Muscle of arm (tissue), 12 donors: ENCODE results near the gene TSHZ3. TPM values are rescaled to one million over a fixed set of nuclear protein-coding genes. Genes with fewer than 3 reads are reported as not detected.

Source experiments
- DNase-seq: peaks from one replicate; pipeline ENCODE4 v3.0.0-alpha.2; 2013
- polyA plus RNA-seq, 12 donors: library from polyadenylated mRNA; unstranded; fragments of 120-200 nt; gene quantifications; one replicate each; pipeline ENCODE4 v1.2.1, GENCODE V29; 2013; ENCODE audit not compliant: insufficient read length in 12 of 12

TSHZ3 gene
- polyA plus RNA-seq, 12 donors: 14.8 to 18.8 (median 16.7) TPM; not detected in 1

DNA sequence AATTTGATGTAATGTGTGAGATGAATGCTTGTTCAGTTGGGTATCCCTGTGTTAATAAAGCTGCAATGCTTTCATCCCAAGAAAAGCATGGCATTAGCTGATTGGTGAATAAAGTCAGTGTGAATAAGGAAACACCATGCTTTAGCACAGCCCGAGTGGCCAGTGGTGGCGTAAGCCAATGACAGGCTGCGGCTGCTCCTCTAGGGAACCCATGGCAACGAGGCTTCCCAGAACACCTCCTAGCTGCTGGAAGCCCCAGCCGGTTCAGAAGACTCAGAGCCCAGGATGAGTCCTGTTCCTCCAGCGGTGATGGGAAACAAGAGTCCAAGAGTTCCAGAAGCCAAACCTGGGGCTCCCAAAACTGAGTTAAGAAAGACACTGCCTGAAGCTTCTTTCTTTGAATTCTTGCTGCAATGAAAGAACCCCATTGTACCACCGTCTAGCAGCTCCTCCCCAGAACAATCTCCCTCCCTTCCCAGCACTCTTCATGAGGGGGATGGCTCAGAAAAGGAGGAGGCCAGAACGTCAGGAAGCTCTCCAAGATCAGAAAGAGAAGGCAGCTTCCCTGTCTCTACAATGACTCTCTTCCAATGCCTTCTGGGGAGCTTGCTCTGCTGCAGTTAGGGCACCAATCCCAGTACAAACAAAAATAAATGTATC lies 58.2 kb downstream of the TSHZ3 start:
- DNase-seq: no peak

GRCh38 chr19:31289976-31290375 lies 59.3 kb downstream of the TSHZ3 start:
- no peak for DNase-seq

GRCh38 chr19:31289381-31289880 lies 59.8 kb downstream of the TSHZ3 start:
- DNase-seq: no peak

DNA sequence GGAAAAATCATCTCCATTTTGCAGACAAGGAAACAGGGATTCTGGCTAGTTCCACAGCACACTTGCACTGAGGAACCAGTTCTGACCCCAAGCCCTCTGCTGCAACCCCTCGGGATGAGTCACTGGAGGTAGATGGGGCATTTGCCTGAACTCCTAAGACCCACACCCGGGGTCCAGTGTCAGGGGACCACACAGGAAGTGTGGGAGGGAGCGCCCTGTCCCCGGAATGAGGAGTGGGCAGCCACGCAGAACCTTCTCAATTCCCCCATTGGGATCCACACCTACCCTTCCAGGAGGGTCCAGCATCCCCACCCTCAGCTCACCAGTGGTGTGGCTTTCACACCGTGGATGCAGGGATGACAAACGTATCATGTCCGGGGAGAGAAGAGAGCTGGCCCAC lies 62.7 kb downstream of the TSHZ3 start:
- no peak for DNase-seq

DNA sequence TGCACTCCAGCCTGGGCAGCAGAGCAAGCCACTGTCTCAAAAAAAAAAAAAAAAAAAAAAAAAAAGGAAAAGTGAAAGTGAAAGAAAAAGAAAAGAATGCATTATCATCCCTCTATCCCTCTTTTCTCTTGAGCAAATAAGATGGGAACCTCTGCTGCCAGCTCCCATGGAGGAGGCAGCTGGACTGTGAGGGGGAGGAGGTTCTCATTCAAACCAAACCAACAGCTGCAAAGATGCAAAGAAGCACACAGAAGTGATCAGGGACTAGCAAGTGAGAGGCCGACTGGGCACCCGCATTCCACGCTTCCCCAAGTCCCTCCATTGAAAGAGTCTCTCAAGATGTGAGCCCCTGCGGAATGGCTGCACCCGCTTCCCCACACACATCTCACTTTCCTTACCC lies 63.5 kb downstream of the TSHZ3 start:
- peak; percentile 53 for DNase-seq

GRCh38 chr19:31284621-31285020 lies 64.6 kb downstream of the TSHZ3 start:
- no peak for DNase-seq

GRCh38 chr19:31283701-31284100 lies 65.5 kb downstream of the TSHZ3 start:
- DNase-seq: no peak

- no peak for DNase-seq
Observed at GRCh38 chr19:31282346-31282745, 66.9 kb downstream of the TSHZ3 start.

DNA sequence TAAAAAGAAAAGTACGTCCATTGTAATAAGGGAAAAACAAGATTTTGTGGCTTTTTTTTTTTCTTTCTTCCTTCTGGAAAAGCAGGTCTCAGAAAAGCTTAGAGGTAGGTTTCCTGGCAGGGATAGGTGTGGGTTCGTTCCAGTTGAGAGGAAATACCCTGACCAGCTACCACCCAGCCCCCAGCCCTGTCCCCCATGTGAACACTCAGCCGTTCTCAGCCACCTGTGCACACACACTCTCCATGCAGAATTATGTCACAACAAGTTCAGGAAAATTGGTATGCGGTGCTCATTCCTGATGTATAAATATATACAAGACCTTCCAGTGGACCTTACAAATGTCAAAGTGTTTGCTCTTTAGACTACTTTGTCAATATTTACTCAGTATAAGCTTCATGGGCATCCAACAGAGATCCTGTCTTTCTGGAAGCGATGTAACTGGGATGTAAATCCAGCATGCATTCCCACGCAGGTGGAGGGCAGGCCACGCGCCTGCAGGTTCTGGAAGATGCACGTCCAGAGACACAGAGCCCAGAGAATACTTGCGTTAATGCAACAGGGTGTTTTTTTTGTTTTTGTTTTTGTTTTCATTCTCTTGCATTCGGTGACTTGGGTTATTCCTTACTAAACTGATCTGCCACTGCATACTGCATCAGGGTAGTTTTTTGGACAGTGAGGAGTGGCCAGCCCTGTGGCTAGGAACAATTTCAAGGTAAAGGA lies 68.8 kb downstream of the TSHZ3 start:
- no peak for DNase-seq

GRCh38 chr19:31279436-31279765 lies 69.8 kb downstream of the TSHZ3 start:
- no peak for DNase-seq

DNA sequence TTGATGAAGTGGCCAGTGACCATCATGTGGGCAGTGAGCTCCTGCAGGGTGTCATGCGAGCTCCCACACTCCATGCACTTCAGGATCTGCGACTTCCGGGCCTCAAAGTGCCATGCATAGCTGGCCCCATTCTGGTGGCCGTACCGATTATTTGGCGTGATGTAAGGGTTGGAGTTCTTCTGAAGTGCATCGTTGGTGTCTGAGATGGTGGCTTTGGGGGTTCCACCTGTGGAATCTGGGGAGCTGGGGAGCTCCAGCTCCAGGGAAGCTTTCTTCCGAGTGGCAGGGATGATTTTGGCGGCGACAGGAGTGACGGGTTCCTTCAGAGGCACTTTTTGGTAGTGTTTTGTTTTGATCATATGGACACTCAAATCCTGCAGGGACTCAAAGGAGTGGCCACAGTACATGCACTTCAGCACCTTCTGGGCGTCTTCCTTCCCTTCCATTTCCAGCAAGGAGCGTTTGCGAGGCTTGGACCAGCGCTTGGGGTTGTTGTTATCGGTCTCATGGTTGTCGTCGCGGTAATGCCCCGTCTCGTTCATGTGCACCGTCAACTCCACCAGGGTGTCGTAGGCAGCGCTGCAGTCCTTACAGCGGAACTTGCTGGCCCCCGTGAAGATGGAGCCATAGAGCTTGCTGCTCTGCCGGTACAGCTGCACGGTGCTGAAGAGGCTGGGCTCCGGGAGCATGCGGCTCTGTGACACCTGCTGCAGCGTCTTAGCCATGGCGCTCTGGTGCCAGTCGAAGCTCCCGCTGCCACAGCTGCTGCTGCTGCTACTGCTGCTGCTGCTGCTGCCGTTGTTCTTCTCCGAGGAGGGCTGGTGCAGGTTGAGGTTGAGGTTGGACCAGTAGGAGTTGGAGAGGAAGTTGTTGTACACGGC lies 70.4 kb downstream of the TSHZ3 start:
- DNase-seq: no peak

DNA sequence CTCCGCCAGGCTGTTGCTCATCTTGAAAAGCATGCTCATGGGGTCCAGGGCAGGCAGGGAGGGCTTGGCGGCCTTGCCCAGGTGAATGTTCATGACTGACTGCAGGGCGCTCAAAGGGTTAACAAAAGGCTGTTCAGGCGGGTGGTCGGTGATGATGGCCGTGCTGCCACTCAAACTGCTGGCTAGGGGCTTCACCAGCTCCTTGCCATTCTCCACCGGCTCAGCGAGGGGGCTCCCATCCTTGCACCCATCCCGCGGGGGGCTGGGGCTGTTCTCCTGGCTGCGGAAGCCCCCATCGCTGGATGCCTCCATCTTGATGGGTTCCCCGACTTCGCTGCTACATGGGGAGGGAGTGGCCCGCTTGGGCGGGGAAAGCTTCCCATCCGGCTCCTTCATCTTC lies 71.7 kb downstream of the TSHZ3 start:
- DNase-seq: no peak

- DNase-seq: no peak
Observed at GRCh38 chr19:31276831-31277230, 72.4 kb downstream of the TSHZ3 start.

GRCh38 chr19:31275068-31275334 lies 74.2 kb downstream of the TSHZ3 start:
- no peak for DNase-seq

GRCh38 chr19:31274251-31275067 lies 74.8 kb downstream of the TSHZ3 start:
- no peak for DNase-seq

GRCh38 chr19:31272583-31273106 lies 76.6 kb downstream of the TSHZ3 start:
- DNase-seq: no peak

DNA sequence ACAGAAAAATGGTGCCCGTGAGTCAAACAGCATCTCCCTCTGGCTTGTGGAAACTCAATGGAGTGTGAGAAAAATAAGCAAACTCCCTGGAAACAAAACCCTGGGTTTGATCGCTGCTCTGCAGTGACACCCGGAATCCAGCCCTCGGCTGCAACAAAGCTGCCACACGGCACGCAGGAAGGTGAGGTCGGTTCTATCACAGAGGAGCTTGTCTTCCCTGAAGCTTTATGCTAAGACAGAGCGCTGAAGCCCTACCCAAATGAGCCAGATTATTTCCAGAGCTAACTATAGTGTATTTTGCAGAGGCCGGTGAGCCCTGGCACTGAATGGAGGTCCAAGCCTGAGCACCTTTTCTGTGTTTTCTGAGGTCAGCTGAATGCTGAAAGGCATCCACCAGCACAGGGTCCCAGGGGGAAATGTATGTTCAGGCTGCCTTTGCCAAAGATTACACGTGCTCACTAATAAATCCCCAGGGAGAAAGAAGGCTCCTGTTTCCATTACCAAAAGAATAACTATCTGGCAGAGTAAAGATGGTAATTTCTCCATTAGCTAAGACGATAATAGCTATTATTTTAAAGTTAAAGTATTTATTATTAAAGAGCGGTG lies 77.8 kb downstream of the TSHZ3 start:
- DNase-seq: no peak

GRCh38 chr19:31270897-31271296 lies 78.3 kb downstream of the TSHZ3 start:
- no peak for DNase-seq

DNA sequence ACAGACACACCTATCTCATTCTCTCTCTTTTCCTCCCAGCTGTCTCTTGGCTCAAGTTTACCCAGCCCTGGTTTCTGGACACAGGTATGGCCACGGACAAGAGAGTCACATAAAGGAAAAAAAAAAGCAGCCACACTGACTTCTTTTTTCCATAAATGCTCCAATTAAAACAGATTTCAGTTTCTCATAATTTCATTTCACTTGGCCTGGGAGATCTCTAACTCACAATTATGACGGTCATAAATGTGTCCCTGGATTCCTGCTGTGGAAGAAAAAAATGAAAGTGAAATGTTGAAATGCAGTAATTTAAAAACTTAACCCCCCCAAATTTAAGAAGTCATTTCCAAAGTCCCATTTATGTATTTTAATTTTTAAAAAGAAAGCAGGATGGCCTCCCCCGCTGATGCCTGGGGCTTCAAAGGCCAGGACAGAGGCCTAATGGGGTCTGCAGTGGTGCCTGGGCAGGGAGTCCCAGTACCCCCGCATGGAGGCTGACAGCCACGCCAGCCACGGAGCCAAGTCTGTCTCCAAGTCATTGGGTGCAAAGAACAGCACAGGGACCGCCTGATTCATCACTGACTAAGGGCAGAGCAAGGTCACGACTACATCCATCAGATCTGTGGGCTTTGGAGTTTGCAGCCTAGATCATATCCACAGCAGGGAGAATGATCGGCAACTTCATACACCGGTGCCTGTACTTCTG lies 79.7 kb downstream of the TSHZ3 start:
- no peak for DNase-seq

DNA sequence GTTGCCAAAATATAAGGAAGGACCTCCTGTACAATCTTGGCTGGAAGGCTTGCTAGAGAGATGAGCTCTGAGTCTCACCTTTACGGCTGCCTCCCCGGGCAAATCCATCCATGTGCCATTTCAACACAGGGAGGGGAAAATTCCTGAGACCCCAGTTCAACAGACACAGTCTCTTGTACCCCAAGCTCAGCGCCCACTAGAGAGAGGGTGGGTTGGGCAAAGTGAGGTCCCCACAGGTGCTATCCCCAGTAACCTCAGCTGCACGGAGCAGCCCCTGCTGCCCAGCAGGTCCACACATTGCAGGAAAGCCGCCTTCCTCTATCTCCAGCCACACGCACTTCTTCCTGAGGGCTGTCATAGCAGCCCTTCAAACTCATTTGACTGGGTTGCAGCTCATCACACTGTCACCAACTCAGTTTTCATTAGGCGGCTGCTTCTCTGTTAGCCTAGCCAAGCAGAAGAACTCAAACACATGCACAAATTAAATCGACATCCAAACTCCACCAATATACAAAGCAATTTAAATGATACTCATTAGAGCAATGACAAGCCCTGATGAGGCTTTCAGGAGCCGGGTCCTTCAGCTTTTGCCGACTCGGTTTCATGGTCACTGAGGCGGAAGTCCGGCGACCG lies 80.4 kb downstream of the TSHZ3 start:
- no peak for DNase-seq
